Activated CD8-positive, alpha-beta memory T cell treated with anti-CD3 and anti-CD28 coated beads, Interleukin-2, amount 10 ng/mL, durations not matched to agents 7 days and 5 days (primary cell): ENCODE results near the gene MS4A18. TPM values are rescaled to one million over a fixed set of nuclear protein-coding genes. Genes with fewer than 3 reads are reported as not detected.
A peak's percentile ranks its signal among the peaks of the same experiment; 100 is the strongest.
"Not testable (repeated sequence)": the region's sequence is repeated elsewhere in the genome, so short reads cannot be mapped to it uniquely, and the experiment has no call there.

ENCODE experiments used
- ATAC-seq: fragments of 150-1000 bp; cut with Tn5 transposase; one replicate; pipeline ENCODE4 v1.10.0; 2021; ENCODE audit warnings: moderate library complexity
- CTCF ChIA-PET: fragments of 350-600 bp; sonication (Branson Sonifier 250); formaldehyde crosslinking; loops from one replicate; lab custom pipeline; 2021; ENCODE audit warnings: antibody characterized with exemption; lab: Charles Lee
- DNase-seq: peaks from one replicate; pipeline ENCODE4 v3.0.0-alpha.2; 2020
- H3K27ac Mint-ChIP-seq: one replicate; pipeline ENCODE4 v1.8.0; 2021; ENCODE audit warnings: mild to moderate bottlenecking, mixed read lengths
- H3K27me3 Mint-ChIP-seq: one replicate; pipeline ENCODE4 v1.8.0; 2021; ENCODE audit warnings: mixed read lengths
- H3K36me3 Mint-ChIP-seq: one replicate; pipeline ENCODE4 v1.8.0; 2021; ENCODE audit warnings: mild to moderate bottlenecking, mixed read lengths
- H3K4me1 Mint-ChIP-seq: one replicate; pipeline ENCODE4 v1.8.0; 2021; ENCODE audit warnings: mixed read lengths
- H3K4me3 Mint-ChIP-seq: one replicate; pipeline ENCODE4 v1.8.0; 2021; ENCODE audit warnings: mild to moderate bottlenecking, moderate library complexity, mixed read lengths
- H3K9me3 Mint-ChIP-seq: one replicate; pipeline ENCODE4 v1.8.0; 2022; ENCODE audit warnings: low read depth, mixed read lengths
- total RNA-seq, 2 experiments: library from RNA; stranded (reverse); gene quantifications; one replicate each; pipeline ENCODE4 v1.2.3, GENCODE V29; 2021

Gene MS4A18
- total RNA-seq, 2 experiments from 2014 or later = not detected

DNA sequence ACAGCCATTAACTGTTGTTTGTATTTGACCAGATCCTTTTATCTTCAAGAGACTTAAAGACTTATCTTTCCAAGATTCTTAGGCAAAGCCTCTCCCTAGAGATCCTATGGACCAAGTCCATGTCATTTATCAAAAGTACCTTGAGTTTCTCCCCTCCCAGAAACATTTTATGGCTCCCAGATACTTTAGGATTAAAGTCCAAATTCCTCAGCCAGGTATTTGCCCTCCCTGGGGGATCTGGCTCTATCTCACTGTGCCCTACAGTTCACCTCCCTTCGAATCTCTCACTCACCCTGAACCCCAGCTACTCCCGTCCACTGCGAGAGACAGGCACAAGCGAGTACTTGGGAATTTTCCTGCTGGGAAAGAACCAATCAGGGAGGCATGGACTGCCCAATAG, 13.2 kb upstream of the MS4A18 start:
- Mint-ChIP-seq H3K27me3 (peaks cover 16% of the 10 kb centered on the region), H3K36me3 (no peaks in the 10 kb centered on the region), H3K9me3 (no peaks in the 10 kb centered on the region), H3K4me3 (no peak overlapping the region), H3K4me1 (no peaks in the 10 kb centered on the region), H3K27ac (no peak overlapping the region)
- CTCF ChIA-PET = no interaction called here
- no peak for ATAC-seq
- no peak for DNase-seq

DNA sequence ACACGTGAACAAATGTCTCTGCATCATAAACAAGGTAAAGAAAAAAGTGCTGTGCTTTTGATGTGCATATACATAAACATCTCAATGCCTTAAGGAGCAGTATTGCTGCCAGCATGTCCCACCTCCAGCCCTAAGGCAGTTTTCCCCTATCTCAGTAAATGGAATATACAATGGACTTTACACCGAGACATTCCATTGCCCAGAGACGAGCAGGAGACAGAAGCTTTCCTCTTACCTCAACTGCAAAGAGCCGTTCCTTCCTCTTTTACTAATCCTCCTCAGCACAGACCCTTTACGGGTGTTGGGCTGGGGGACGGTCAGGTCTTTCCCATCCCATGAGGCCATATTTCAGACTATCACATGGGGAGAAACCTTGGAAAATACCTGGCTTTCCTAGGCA, 11.1 kb upstream of the MS4A18 start:
- H3K36me3 Mint-ChIP-seq, H3K27ac Mint-ChIP-seq, ATAC-seq, H3K4me3 Mint-ChIP-seq, DNase-seq, CTCF ChIA-PET, H3K4me1 Mint-ChIP-seq, H3K27me3 Mint-ChIP-seq, H3K9me3 Mint-ChIP-seq: not testable (repeated sequence)

DNA sequence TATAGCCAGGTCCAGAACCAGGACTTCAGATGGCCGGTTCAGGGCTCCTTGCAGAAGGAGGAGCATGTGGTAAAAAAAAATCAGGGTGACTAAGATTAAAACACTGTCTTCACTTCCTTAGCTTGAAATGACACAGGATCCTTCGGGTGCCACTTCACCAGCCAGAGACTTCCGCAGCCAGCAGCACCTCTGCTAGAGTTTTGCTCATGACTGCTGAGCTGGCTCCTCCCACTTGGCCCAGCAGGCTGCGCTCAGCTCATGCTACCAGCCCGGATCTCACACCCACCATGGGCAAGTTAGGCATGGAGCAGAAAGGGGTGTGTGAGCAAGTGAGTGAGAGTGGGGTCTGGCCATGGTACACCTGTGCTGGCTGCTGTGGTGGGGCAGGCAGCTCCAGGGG, 6.6 kb upstream of the MS4A18 start:
- Mint-ChIP-seq H3K27me3 (peaks cover 8% of the 10 kb centered on the region), H3K36me3 (no peaks in the 10 kb centered on the region), H3K4me3 (no peak overlapping the region), H3K4me1 (no peaks in the 10 kb centered on the region), H3K9me3 (no peaks in the 10 kb centered on the region), H3K27ac (no peak overlapping the region)
- peak; percentile 73 for ATAC-seq
- DNase-seq = no peak
- CTCF ChIA-PET = no interaction called here

DNA sequence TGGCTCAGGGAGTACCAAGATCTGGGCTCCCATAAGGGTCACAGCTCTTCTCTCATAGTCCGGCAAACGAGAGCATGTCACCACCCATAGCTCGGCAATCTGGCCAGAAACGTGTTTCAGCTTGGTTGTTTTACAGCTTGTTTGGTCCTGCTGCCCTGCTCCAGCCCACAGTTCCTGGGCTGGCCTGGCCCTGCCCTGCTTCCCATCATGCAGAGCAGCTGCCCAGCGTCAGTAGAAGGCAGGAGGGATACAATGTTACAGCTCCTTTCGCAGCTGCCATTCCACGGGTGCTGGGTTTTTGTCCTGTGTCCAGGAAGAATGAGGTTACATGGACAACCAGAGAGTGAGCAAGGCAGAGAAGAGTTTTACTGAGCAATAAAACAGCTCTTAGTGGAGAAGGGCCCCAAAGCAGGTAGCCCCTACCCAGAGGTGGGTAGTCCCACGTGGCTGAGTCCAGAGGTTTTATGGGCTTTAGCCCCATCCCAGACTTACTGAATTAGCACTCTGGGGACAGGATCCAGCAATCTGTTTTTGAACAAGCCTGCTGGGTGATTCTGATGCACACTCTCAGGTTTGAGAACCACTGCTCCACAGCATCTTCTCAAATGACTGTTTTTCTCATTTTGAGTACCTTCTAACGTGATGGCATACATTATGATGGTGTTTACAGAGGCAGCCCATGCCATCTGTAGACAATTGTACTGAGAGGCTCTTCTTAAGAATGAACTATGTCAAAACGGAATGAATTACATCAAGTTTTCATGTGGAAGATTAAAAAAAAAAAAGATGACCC, 5.8 kb upstream of the MS4A18 start:
- no peak overlapping the region for H3K4me3 Mint-ChIP-seq
- no peak for DNase-seq
- H3K9me3 Mint-ChIP-seq = no peaks in the 10 kb centered on the region
- no peaks in the 10 kb centered on the region for H3K4me1 Mint-ChIP-seq
- ATAC-seq = no peak
- H3K27me3 Mint-ChIP-seq = peaks cover 6% of the 10 kb centered on the region
- H3K36me3 Mint-ChIP-seq = no peaks in the 10 kb centered on the region
- CTCF ChIA-PET = no interaction called here
- H3K27ac Mint-ChIP-seq = no peak overlapping the region

DNA sequence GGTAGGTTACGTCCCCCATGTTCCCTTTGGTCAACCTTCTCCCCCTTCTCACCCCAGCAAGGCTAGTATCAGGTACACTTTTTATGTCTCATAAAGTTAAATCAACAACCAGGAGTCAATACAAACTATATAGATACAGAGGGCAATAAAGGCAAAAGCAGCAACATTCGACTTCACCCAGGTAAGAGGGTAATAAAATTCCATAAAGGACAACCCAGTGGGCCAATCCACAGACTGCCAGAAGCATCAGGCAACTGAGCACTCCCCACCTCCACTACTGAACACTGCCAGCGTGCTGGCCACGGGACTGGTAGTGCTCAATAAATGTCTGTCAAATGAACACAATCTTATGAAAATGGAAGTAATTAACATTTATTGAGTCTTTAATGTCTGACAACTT, 5.1 kb upstream of the MS4A18 start:
- Mint-ChIP-seq H3K4me3 (no peak overlapping the region), H3K27me3 (peaks cover 6% of the 10 kb centered on the region), H3K27ac (no peak overlapping the region), H3K4me1 (no peaks in the 10 kb centered on the region), H3K36me3 (no peaks in the 10 kb centered on the region), H3K9me3 (no peaks in the 10 kb centered on the region)
- CTCF ChIA-PET = no interaction called here
- DNase-seq = no peak
- ATAC-seq = no peak

DNA sequence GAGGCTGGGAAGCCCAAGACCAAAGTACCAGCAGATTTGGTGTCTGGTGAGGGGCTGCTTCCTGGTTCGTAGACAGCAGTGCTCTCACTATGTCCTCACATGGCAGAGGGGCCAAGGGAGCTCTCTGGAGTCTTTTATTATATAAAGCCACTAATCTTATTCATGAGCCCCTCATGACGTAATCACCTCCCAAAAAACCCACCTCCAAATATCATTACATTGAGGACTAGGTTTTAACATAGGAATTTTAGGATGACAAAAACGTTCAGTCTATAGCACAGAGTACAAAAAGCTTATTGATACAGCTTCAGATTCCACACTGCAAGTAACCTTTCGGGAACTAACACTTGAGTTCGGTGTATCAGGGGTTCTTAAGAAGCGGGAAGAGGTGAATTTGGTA, 4.1 kb upstream of the MS4A18 start:
- no peak for DNase-seq
- Mint-ChIP-seq H3K27ac (no peak overlapping the region), H3K9me3 (no peaks in the 10 kb centered on the region), H3K4me3 (no peak overlapping the region), H3K4me1 (no peaks in the 10 kb centered on the region), H3K27me3 (peaks cover 6% of the 10 kb centered on the region), H3K36me3 (no peaks in the 10 kb centered on the region)
- no peak for ATAC-seq
- CTCF ChIA-PET = no interaction called here

DNA sequence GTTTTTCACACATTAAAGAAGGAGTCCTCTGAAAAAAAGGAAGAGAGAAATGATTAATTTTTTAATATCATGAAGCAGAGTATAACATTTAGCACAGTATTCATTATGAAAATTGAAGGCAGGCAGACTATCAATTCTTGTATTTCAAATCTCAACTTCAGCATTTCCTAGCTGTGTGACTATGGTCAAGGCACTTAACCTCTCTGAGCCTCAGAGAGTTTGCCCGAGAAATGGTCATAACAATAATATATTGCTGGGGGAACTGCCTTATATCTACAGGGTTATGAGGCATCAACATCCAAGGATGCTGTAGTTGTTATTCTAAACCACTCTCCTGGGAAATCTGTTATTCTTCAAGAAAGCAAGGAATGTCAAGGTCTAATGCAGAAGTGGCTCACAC, 1.1 kb downstream of the MS4A18 start:
- no peaks in the 10 kb centered on the region for H3K36me3 Mint-ChIP-seq
- no peak overlapping the region for H3K27ac Mint-ChIP-seq
- no peak for ATAC-seq
- no peaks in the 10 kb centered on the region for H3K9me3 Mint-ChIP-seq
- H3K4me1 Mint-ChIP-seq = no peaks in the 10 kb centered on the region
- no peak overlapping the region for H3K4me3 Mint-ChIP-seq
- DNase-seq = no peak
- peaks cover 10% of the 10 kb centered on the region for H3K27me3 Mint-ChIP-seq
- CTCF ChIA-PET = no interaction called here

DNA sequence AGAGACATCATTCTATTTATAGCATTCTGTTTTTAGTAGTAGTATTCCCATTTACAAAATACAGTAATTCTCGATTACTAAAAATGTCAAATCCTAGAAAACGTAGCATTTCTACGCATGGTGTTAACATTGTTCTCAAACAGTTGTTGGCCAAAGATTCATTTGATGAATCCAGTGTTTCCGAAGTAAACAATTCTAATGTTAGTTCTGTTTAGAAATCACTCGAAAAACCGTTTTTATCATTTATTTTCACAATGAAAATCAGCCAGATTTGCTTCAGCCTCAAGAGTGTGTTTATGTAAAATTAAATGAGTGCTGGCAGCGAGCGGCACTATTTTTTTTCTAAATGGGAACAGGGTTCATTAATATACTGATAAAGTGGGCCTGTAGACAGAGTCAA, 7.1 kb downstream of the MS4A18 start:
- H3K27ac Mint-ChIP-seq = no peak overlapping the region
- no peaks in the 10 kb centered on the region for H3K4me1 Mint-ChIP-seq
- no peak for ATAC-seq
- DNase-seq = no peak
- CTCF ChIA-PET = no interaction called here
- H3K36me3 Mint-ChIP-seq = no peaks in the 10 kb centered on the region
- no peaks in the 10 kb centered on the region for H3K9me3 Mint-ChIP-seq
- H3K27me3 Mint-ChIP-seq = peaks cover 7% of the 10 kb centered on the region
- no peak overlapping the region for H3K4me3 Mint-ChIP-seq

DNA sequence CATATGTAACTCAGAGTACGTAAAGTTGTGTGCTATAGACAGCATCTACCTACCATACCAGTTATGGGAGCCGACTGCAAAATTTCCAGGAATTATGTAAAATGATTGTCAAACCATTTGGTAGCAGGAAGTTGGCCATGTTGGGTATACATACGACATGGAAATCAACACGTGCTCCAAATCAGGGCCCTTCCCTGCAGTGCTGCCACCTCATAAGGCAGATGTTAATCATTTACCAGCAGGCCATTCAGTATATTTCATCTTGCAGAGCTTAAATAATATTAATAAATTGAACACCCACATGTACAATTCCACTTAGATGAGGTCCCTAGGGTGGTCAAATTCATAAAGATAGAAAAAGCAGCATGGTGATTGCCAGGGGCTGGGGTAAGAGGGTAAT, 9.8 kb downstream of the MS4A18 start:
- no peaks in the 10 kb centered on the region for H3K9me3 Mint-ChIP-seq

DNA sequence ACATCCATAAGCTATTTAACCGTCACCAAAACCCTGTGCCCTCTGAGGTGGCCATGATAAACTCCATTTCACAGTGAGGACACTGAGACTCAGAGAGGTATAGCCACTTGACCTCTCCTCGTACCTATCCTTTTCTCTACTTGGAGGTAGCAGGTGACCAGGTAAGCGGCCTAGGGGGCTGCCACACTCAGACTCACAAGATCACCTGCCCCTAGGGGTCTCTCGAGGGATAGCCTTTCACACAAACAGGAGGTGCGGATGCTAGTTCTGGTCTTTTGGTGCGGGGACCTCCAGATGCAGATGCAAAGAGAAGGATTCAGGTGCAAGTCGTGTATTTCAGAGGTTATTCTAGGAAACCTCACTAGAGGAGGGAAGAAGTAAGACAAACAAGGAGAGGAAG, 14.6 kb downstream of the MS4A18 start:
- ATAC-seq (no peak), DNase-seq (no peak)
- peaks cover 18% of the 10 kb centered on the region for H3K27me3 Mint-ChIP-seq
- no peaks in the 10 kb centered on the region for H3K36me3 Mint-ChIP-seq
- CTCF ChIA-PET = no interaction called here
- no peaks in the 10 kb centered on the region for H3K4me1 Mint-ChIP-seq
- H3K4me3 Mint-ChIP-seq = no peak overlapping the region
- no peak overlapping the region for H3K27ac Mint-ChIP-seq
- H3K9me3 Mint-ChIP-seq = no peaks in the 10 kb centered on the region

More for the DNA sequence above, 9.8 kb downstream of the MS4A18 start:
- Mint-ChIP-seq H3K27ac (no peak overlapping the region), H3K4me1 (no peaks in the 10 kb centered on the region), H3K36me3 (no peaks in the 10 kb centered on the region), H3K4me3 (no peak overlapping the region), H3K27me3 (peaks cover 15% of the 10 kb centered on the region)
- no peak for DNase-seq
- no peak for ATAC-seq
- CTCF ChIA-PET = no interaction called here

DNA sequence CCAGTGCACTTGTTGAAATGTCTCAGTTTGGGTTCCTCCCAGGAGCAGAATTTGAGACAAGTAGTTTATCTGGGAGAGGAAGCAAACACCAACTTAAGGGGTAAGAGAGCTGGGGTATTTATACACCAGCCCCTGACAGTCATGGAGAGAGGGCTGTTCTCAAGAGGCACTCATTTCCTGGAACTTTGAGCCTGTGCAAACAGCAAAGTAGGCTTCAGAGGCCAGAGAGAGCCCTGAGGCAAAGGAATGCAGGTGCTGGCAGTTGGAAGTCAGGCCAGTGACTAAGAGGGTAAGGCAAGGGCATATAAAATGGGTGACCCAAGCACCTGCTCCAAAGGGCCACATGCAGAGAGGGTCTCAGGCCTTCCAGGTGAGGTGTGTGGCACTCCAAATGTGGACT, 16.1 kb downstream of the MS4A18 start:
- Mint-ChIP-seq H3K27me3 (peaks cover 24% of the 10 kb centered on the region), H3K4me1 (no peaks in the 10 kb centered on the region), H3K36me3 (no peaks in the 10 kb centered on the region), H3K27ac (no peak overlapping the region), H3K9me3 (no peaks in the 10 kb centered on the region), H3K4me3 (no peak overlapping the region)
- DNase-seq (no peak), ATAC-seq (no peak)
- CTCF ChIA-PET = no interaction called here

DNA sequence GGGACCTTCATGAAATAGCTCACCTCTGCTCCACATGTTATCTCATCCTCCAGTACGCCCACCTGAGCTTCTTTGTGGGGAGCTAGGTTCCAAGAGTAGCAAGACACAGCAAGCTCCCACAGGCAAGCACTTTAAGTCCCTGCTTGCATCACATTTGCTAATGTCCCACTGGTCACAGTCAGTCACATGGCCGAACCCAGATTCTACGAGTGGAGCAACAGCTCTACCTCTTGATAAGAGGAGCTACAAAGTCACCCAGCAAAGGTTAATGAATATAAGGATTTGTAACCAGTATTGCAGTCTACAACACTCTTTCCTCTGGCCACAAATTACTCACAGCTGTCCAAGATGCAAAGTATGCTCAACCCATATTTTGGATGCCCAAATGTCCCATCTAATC, 16.9 kb downstream of the MS4A18 start:
- Mint-ChIP-seq H3K4me1 (no peaks in the 10 kb centered on the region), H3K4me3 (no peak overlapping the region), H3K27me3 (peaks cover 22% of the 10 kb centered on the region), H3K9me3 (no peaks in the 10 kb centered on the region), H3K36me3 (no peaks in the 10 kb centered on the region), H3K27ac (no peak overlapping the region)
- ATAC-seq (no peak), DNase-seq (no peak)
- CTCF ChIA-PET = no interaction called here

DNA sequence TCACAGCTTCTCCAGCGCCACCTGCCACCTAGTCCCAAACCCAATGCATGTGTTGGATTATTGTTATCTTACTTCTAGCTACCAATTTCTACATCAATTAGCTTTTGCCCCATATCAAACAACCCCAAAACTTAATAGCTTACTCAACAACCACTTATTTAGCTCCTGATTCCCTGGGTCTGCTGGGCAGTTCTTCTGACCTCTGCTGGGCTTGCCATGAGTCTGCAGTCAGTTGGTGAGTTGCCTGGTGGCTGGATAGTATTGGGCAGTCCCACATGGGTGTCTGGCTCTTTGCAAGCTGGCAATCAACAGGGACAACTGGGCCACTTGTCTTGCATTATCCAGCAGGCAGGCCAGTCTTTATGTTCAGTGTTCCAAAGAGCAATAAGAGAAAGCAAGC, 18.5 kb downstream of the MS4A18 start:
- no peak overlapping the region for H3K4me3 Mint-ChIP-seq
- no peaks in the 10 kb centered on the region for H3K36me3 Mint-ChIP-seq
- peaks cover 14% of the 10 kb centered on the region for H3K27me3 Mint-ChIP-seq
- CTCF ChIA-PET = no interaction called here
- H3K9me3 Mint-ChIP-seq = peaks cover 4% of the 10 kb centered on the region
- no peaks in the 10 kb centered on the region for H3K4me1 Mint-ChIP-seq
- no peak overlapping the region for H3K27ac Mint-ChIP-seq
- ATAC-seq (no peak), DNase-seq (no peak)

DNA sequence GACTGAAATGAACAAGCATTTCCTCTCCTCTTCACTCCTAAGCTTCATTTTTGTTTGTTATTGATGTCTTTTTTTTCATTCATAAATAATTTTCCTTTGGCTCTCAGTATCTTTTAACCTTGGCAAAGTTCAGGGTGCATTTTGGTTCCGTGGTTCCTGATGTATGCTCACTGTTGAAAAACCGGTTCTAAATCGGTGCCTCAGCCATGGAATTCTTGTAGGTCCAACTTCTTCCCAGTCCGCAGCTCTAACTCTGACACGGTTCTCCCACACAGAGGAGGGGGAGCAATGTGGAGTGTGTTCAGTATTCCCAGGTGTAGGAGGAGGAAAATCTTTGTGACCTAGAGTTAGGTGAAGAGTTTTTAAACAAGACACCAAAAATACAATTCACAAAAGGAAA, 19.6 kb downstream of the MS4A18 start:
- H3K4me1 Mint-ChIP-seq = no peaks in the 10 kb centered on the region
- peaks cover 4% of the 10 kb centered on the region for H3K9me3 Mint-ChIP-seq
- H3K4me3 Mint-ChIP-seq = no peak overlapping the region
- no peak for DNase-seq
- H3K27ac Mint-ChIP-seq = no peak overlapping the region
- CTCF ChIA-PET = no interaction called here
- peaks cover 11% of the 10 kb centered on the region for H3K27me3 Mint-ChIP-seq
- H3K36me3 Mint-ChIP-seq = no peaks in the 10 kb centered on the region
- ATAC-seq = no peak
